OCI-LY7 (cell line): ENCODE measurements around the gene BDP1. TPM values are rescaled to one million over a fixed set of nuclear protein-coding genes. Genes with fewer than 3 reads are reported as not detected.
"Not testable (repeated sequence)": the region's sequence is repeated elsewhere in the genome, so short reads cannot be mapped to it uniquely, and the experiment has no call there.

ENCODE experiments used
- BruUV-seq: library from RNA; stranded (reverse); fragments of 400-500 nt; replicated peaks from 2 replicates; lab custom pipeline; 2021; lab: Mats Ljungman, UMichigan
- CTCF ChIA-PET: fragments of 300-600 bp; sonication (Branson Sonifier 250); formaldehyde crosslinking; loops from one replicate; lab custom pipeline; 2022; ENCODE audit warnings: antibody characterized with exemption; ENCODE audit not compliant: unreplicated experiment; lab: Charles Lee
- POLR2A ChIA-PET: fragments of 300-600 bp; sonication (Branson Sonifier 250); formaldehyde crosslinking; loops from one replicate; lab custom pipeline; 2022; ENCODE audit warnings: antibody characterized with exemption; lab: Charles Lee
- DNase-seq: peaks from one replicate; pipeline ENCODE4 v3.0.0-alpha.2; 2015; ENCODE audit warnings: low spot score
- H2AFZ ChIP-seq: fragments of 200-600 bp; sonication (generic), shearing (Covaris generic); 2 replicates; pipeline ENCODE4 v1.6.1; 2014; ENCODE audit warnings: mild to moderate bottlenecking, antibody characterized with exemption, low read length, moderate library complexity
- H3K27ac ChIP-seq: fragments of 200-600 bp; sonication (generic); 2 replicates; pipeline ENCODE4 v1.5.1; 2014; ENCODE audit warnings: mixed run types, low read depth, mild to moderate bottlenecking, moderate library complexity, low read length, inconsistent platforms; ENCODE audit not compliant: poor library complexity, severe bottlenecking
- H3K36me3 ChIP-seq: fragments of 200-600 bp; sonication (generic); 2 replicates; pipeline ENCODE4 v1.6.1; 2014; ENCODE audit warnings: mild to moderate bottlenecking, antibody characterized with exemption, low read length, moderate library complexity, mixed read lengths; ENCODE audit not compliant: insufficient read depth
- H3K4me1 ChIP-seq: fragments of 200-600 bp; sonication (generic); 2 replicates; pipeline ENCODE4 v1.5.1; 2014; ENCODE audit warnings: mild to moderate bottlenecking, low read length; ENCODE audit not compliant: insufficient read depth, poor library complexity, severe bottlenecking
- H3K4me2 ChIP-seq: fragments of 200-600 bp; sonication (generic); 2 replicates; pipeline ENCODE4 v1.6.1; 2014; ENCODE audit warnings: mild to moderate bottlenecking, low read length
- H3K4me3 ChIP-seq: fragments of 200-600 bp; sonication (generic); 2 replicates; pipeline ENCODE4 v1.5.1; 2014; ENCODE audit warnings: mild to moderate bottlenecking, low read depth, low read length; ENCODE audit not compliant: poor library complexity, severe bottlenecking
- H3K79me2 ChIP-seq: fragments of 200-600 bp; sonication (generic); 2 replicates; pipeline ENCODE4 v1.6.1; 2016; ENCODE audit warnings: low read depth, mild to moderate bottlenecking, low read length, moderate library complexity, mixed read lengths; ENCODE audit not compliant: insufficient read depth
- H3K9me2 ChIP-seq: fragments of 200-600 bp; sonication (generic); 2 replicates; pipeline ENCODE4 v1.6.1; 2016; ENCODE audit warnings: mild to moderate bottlenecking, low read length, mixed read lengths; ENCODE audit not compliant: insufficient read depth
- H3K9me3 ChIP-seq: fragments of 200-600 bp; sonication (generic); 2 replicates; pipeline ENCODE4 v1.6.1; 2014; ENCODE audit warnings: mild to moderate bottlenecking, mixed run types, low read length, mixed read lengths
- H4K20me1 ChIP-seq: fragments of 200-600 bp; sonication (generic); 2 replicates; pipeline ENCODE4 v1.6.1; 2014; ENCODE audit warnings: mild to moderate bottlenecking, antibody characterized with exemption, low read length, moderate library complexity, mixed read lengths; ENCODE audit not compliant: insufficient read depth
- CTCF ChIP-seq: fragments of 200-600 bp; sonication (generic); conservative IDR thresholded peaks from 2 replicates; pipeline ENCODE4 v1.5.1; 2014; ENCODE audit warnings: mild to moderate bottlenecking, antibody characterized with exemption, low read length, moderate library complexity, mixed read lengths
- EZH2phosphoT487 ChIP-seq: fragments of 200-600 bp; sonication (generic); IDR thresholded peaks from 2 replicates; pipeline ENCODE4 v1.6.1; 2018; ENCODE audit warnings: low read depth, borderline replicate concordance, mild to moderate bottlenecking, mixed run types, antibody characterized with exemption, low read length, moderate library complexity, mixed read lengths
- intact Hi-C: fragments of 100-400 bp; cut with micrococcal nuclease; formaldehyde crosslinking; loops from one replicate; pipeline ENCODE4 v1.10.0; 2022; ENCODE audit not compliant: unreplicated experiment
- small RNA-seq: library from RNA; depleted of rRNA; stranded (forward); fragments of <200 nt; gene quantifications from one replicate; pipeline ENCODE3, GENCODE V24; 2014
- total RNA-seq, 2 experiments: library from RNA; depleted of rRNA in 1 of 2; stranded (reverse); fragments of >200 nt in 1 of 2; shearing (Covaris generic) in 1 of 2; gene quantifications; 2 replicates each; pipeline ENCODE4 v1.2.3, GENCODE V29; 2014 to 2022

BDP1 gene
- total RNA-seq, 2 experiments from 2014 or later: 29.2 to 37.3 TPM

- BruUV-seq: no TSS peak
- H3K27ac ChIP-seq: no peak overlapping the region
Observed at GRCh38 chr5:71601222-71602026, 146.0 kb downstream of the BDP1 start.

GRCh38 chr5:71609916-71610315 lies 154.5 kb downstream of the BDP1 start:
- H3K9me2 ChIP-seq, POLR2A ChIA-PET, H3K79me2 ChIP-seq, DNase-seq, H3K4me2 ChIP-seq, H3K9me3 ChIP-seq, intact Hi-C loops, CTCF ChIA-PET, BruUV-seq, H3K4me3 ChIP-seq, H3K27ac ChIP-seq, H3K4me1 ChIP-seq, H2AFZ ChIP-seq, H4K20me1 ChIP-seq: not testable (repeated sequence)
- peaks cover 23% of the 10 kb centered on the region for H3K36me3 ChIP-seq

More at GRCh38 chr5:71601222-71602026, 146.0 kb downstream of the BDP1 start:
- Histone ChIP-seq H4K20me1 (no peaks in the 10 kb centered on the region), H3K9me2 (no peaks in the 10 kb centered on the region), H3K4me1 (no peaks in the 10 kb centered on the region), H3K9me3 (no peaks in the 10 kb centered on the region), H2AFZ (no peak overlapping the region), H3K4me3 (no peak overlapping the region), H3K36me3 (peaks cover 75% of the 10 kb centered on the region), H3K4me2 (no peak overlapping the region), H3K79me2 (no peaks in the 10 kb centered on the region)
- TF ChIP-seq EZH2phosphoT487 (no peak), CTCF (peak; percentile 87)
- DNase-seq: peak; percentile 64
- ChIA-PET POLR2A (interaction anchor here (1.0 kb wide), 1 partner anchor 14 kb away, joined by 7 read pairs; no protein-coding TSS in a partner anchor), CTCF (interaction anchor here (1.0 to 1.4 kb wide), 2 partner anchors 9 to 15 kb away, joined by 3 to 4 read pairs; no protein-coding TSS in a partner anchor)
- intact Hi-C loops: no loop called here

GRCh38 chr5:71615809-71616208 lies 160.4 kb downstream of the BDP1 start:
- Histone ChIP-seq H3K36me3 (peaks cover 51% of the 10 kb centered on the region), H3K27ac (no peak overlapping the region)
- intact Hi-C loops: no loop called here

More at GRCh38 chr5:71615809-71616208, 160.4 kb downstream of the BDP1 start:
- no peaks in the 10 kb centered on the region for H3K9me2 ChIP-seq
- H2AFZ ChIP-seq: no peak overlapping the region
- H3K79me2 ChIP-seq: no peaks in the 10 kb centered on the region
- no TSS peak for BruUV-seq
- no peaks in the 10 kb centered on the region for H3K9me3 ChIP-seq
- ChIA-PET POLR2A (no interaction called here), CTCF (no interaction called here)
- H3K4me2 ChIP-seq: no peak overlapping the region
- 0 out of 2 replicates have a peak, but pooled peaks cover 3% of the 10 kb centered on the region for H4K20me1 ChIP-seq
- no peak for DNase-seq
- no peak overlapping the region for H3K4me3 ChIP-seq
- TF ChIP-seq CTCF (no peak), EZH2phosphoT487 (no peak)
- H3K4me1 ChIP-seq: no peaks in the 10 kb centered on the region

Small RNA genes within 50 kb of the gene (small RNA-seq; reads per million reads assigned to genes)
- gene HMGN1P12: not detected

Other genes with a start within 250 kb of the BDP1 start
- gene MCCC2, start 131.7 kb downstream of the BDP1 start, total RNA-seq (2014; rRNA removed; shearing (Covaris generic)): 25.9 and 34.7 TPM in 2 replicates
- 61.2 TPM in 2 replicates for gene MCCC2, start 131.7 kb downstream of the BDP1 start, total RNA-seq (2022)